A204.1 (cell line): ENCODE results near the gene MYCN.

ENCODE experiments used
- FAIRE-seq: peaks from 2 replicates; lab custom pipeline; 2012; peaks lifted over from hg19 to GRCh38; lab: Jason Lieb, UNC

Gene MYCN

DNA sequence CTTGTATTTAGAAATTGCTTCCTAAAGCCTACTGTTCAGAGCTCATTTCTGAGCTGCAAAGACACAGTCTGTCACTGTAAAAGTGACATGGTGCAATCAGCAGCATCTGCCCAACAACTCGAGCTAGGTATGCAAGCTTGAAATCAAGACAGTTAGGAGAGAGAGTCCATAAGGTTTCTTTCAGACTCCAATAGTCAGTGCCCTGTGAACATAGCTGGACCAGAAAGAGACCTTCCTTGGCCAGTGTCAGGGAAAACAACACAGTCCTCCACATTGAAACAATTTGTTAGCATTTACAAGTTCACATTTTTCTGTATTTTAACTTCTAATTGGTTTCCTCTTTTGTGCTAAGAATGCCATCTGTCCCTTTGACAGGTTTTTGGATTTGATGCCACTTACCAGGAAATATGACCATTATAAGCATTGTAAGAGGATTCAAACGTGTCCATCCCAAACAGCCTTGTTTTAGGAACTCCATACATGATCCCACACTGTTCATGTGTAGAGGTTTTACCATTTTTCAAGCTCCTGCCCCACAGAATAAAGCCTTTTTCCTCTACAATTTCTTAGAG is 8.9 kb upstream of the MYCN start:
- no peak for FAIRE-seq

- FAIRE-seq: no peak
Measured at GRCh38 chr2:15931950-15932349, 8.4 kb upstream of the MYCN start.

DNA sequence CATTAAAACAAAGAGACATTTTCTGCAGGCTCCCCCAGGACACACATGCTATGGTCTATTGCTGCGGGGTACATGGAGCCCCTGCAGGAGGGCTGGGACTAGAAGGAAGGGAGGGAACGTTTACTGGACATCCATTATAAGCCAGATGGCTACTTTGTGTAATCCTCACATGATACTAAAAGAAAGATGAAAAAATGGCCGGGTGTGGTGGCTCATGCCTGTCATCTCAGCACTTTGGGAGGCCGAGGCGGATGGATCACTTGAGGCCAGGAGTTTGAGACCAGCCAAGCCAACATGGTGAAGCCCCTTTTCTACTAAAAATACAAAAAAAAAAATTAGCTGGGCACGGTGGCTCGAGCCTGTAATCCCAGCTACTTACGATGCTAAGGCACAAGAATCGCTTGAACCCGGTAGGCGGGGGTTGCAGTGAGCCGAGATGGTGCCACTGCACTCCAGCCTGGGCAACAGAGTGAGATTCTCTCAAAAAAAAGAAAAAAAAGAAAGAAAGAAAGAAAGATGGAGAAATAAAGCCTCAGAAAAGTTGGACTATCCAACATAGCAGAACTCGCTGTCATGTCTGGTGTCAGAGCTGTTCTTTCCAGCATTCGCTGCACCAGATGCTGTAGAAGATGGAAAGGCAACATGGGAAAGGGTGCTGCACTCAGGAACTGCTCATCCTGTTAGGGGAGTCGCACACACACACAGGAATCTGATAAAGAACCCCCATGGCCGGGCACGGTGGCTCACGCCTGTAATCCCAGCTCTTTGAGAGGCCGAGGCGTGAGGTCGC is 7.8 kb upstream of the MYCN start:
- FAIRE-seq: no peak

DNA sequence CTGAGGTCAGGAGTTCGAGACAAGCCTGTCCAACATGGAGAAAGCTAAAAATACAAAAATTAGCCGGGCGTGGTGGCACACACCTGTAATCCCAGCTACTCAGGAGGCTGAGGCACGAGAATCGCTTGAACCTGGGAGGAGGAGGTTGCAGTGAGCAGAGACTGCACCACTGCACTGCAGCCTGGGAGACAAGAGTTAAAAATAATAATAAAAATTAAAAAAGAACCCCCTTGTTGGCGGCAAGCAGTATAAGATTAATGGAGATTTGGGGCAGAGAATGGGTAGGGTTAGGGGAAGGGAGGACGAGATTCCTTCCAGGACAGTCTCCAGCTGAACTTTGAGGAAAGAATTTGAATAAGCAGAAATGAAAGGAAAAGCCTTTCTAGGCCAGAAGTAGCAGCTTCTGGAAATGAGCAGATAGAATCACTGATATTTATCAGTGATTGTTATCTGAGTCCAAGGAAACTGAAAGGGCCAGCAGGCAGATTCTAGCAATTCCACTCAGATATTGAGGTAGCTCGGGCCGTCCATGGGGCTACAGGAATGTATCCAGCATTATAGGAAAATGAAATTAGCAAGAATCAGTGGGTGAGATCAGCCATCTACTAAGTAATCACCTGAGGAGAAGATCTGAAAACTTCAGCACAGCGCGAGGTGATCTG is 7.0 kb upstream of the MYCN start:
- FAIRE-seq: no peak

DNA sequence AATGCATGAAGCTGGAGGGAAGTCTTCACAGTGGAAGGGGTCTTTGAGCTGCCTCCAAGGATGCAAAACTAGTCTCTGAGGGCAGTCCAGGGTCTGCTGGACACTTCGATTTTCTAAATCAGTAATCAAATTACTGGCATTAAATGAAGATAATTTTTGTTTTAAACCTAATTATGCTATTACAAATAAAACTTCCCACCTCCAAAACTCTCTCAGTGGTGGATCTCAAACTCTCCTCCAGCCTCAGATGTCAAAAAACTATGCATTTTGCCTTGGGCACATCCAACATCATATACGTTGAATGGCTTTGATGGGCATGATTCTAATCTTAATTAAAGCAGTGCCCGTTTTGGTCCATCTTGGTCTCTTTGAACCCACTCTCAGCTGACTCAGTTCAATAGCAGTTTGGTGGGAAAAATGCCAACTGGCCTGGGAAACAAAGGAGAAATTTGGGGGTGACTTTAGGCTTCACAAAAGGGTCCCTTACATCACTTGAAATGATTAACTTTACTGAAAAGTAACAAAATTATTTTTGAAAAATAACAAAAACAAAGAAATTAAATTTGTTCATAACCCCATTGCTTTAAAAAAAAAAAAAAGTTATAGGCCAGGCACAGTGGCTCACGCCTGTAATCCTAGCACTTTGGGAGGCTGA is 5.9 kb upstream of the MYCN start:
- no peak for FAIRE-seq

DNA sequence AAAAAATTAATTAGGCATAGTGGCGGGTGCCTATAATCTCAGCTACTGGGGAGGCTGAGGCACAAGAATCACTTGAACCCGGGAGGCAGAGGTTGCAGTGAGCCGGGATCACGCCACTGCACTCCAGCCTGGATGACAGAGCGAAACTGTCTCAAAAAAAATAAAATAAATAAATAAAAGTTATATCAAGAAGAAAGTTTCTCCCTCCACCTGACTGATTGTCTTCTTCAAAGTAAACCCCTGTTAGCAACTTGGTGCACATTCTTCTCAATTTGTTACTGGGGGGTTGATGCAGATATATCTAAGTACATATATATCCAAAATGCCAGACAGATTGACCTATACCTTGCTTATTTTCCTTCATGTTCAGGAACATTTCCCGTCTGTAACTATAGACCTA is 5.2 kb upstream of the MYCN start:
- FAIRE-seq: no peak

GRCh38 chr2:15935675-15936074 is 4.7 kb upstream of the MYCN start:
- FAIRE-seq: no peak

GRCh38 chr2:15936277-15937104 is 3.9 kb upstream of the MYCN start:
- no peak for FAIRE-seq

- FAIRE-seq: no peak
Measured at GRCh38 chr2:15937105-15937881, 3.1 kb upstream of the MYCN start.

DNA sequence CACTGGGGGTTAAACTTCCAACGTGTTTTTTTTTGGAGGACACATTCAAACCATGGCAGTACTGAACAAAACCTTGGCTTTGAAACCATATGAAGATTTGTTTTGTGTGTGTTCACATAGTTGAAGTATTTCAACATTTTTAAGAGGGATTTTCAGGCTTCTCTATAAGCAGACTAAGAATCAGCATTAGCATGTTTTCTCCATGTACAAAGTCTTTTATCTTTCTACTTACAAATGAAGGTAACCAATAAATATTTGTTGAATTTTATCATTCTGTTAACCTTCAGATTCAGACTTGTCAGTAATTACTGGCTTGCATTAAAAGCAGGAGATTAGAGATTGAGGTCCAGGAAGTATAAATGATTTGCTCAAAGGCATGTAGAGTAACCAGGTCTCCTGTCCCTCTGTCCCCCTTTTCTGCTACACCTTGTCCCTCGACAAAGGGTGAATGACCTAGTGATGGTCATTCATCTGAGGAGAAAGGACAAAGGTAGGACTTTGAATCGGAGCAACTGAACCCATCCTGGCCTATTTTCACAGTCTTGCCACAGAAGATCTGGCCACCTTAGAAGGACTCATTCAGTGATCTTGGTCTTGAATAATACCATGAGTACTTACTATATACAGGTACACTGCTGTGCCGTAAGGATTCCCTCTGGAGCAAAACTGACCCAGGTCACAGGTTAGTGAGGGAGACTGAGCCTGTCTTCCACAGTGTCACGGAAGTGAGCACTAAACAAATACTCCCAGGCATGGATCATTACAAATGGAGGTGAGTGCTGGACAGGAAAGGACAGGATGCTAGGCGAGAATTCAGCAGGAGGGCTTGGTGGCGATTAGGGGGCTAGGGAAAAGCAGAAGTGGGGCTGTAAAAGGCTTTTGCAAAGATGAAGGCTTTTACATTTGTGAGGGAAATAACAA is 2.2 kb upstream of the MYCN start:
- FAIRE-seq: no peak

DNA sequence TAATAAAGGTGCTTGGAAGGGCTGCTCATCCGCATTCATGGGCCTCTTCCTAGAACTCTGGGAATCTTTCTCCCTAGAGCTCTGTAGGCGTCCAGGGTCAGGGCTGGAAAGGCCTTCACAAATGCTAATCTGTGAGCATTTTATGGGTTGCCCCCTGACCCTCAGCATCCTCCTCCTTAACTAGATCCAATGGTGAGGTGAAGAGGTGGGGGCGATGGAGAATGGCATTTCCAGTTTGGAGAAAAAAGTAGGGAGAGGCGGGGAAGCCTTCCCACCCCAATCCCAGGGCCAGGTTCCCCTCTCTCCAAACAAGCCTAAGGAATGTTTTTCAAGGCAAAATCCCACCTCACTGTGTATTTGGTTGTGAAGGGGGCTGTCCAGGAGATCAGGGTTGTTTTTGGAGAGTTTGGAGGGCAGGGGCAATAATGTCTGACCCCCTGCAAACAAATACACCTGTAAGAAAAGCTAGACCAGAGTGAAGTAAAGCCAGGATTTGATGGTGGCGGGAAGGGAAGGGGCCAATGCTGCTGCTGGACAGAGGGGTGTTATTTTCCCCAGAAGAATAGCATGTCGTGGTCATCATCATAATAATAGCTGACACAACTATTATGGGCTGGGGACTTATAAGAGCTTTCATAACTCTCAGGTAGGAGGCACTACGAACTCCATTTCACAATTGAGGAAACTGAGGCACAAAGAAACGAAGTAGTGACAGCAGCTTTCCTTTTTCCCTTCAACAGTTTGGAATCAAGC is 1.4 kb upstream of the MYCN start:
- FAIRE-seq: no peak

GRCh38 chr2:15939556-15939853 is 845 bp upstream of the MYCN start:
- FAIRE-seq: no peak

DNA sequence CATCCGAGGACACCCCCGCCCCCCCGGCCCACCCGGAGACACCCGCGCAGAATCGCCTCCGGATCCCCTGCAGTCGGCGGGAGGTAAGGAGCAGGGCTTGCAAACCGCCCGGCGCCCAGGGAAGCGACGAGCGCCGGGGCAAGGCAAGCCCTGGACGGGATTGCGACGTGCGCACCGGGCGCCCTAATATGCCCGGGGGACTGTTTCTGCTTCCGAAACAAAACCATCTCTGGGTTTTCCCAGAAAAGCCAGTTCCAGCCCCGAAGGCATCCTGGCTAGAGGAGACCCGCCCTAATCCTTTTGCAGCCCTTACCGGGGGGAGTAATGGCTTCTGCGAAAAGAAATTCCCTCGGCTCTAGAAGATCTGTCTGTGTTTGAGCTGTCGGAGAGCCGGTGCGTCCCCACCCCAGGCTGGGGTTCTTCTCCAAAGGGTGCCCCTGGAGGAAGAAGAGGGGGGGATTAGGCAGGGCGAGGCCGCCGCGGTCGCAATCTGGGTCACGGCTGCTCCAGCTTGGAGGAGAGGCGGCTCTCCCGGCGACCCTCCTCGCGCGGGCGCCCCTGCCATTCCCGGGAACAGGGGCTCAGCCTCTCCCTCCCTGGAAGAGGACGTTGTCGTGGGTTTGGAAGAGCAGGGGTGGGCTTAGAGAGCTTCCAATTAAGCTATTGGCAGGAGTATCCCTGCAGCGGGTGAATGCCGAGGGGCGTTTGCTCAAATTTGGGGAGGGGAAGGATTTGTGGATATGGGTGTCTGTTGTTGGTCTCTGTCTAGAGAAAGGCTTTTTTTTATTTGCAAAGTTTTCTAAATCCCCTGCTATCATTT is 521 bp downstream of the MYCN start:
- FAIRE-seq: no peak

DNA sequence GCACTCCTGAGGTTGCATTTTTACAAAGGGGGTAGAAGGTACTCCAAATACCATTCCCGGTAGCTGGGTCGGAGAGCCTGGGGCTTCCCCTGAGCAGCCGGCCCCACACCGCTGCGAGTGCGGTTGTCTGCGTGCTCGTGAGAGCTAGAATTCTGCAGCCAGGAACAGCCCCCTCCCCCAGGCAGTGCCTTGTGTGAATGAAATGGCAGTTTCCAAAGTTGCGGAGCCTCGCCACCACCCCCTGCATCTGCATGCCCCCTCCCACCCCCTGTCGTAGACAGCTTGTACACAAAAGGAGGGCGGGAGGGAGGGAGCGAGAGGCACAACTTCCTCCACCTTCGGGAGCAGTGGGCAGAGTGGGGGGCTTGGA is 1.1 kb downstream of the MYCN start:
- FAIRE-seq: no peak

DNA sequence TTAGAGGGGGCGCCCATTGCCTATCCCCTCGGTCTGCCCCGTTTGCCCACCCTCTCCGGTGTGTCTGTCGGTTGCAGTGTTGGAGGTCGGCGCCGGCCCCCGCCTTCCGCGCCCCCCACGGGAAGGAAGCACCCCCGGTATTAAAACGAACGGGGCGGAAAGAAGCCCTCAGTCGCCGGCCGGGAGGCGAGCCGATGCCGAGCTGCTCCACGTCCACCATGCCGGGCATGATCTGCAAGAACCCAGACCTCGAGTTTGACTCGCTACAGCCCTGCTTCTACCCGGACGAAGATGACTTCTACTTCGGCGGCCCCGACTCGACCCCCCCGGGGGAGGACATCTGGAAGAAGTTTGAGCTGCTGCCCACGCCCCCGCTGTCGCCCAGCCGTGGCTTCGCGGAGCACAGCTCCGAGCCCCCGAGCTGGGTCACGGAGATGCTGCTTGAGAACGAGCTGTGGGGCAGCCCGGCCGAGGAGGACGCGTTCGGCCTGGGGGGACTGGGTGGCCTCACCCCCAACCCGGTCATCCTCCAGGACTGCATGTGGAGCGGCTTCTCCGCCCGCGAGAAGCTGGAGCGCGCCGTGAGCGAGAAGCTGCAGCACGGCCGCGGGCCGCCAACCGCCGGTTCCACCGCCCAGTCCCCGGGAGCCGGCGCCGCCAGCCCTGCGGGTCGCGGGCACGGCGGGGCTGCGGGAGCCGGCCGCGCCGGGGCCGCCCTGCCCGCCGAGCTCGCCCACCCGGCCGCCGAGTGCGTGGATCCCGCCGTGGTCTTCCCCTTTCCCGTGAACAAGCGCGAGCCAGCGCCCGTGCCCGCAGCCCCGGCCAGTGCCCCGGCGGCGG is 1.7 kb downstream of the MYCN start:
- FAIRE-seq: no peak

GRCh38 chr2:15942711-15943345 is 2.5 kb downstream of the MYCN start:
- FAIRE-seq: no peak
